ENCODE results near the gene EHD3. TPM values are rescaled to one million over a fixed set of nuclear protein-coding genes. Genes with fewer than 3 reads are reported as not detected.

EHD3 gene
- total and polyA plus RNA-seq, 2 of the 13 experiments (the other 11 are each of a cell fraction or from before 2014, with no cell fraction given) = 0.20 to 0.69 TPM

GRCh38 chr2:31270822-31271231 is 36.9 kb downstream of the EHD3 start (continued):
- TF ChIP-seq, protein P1, sequence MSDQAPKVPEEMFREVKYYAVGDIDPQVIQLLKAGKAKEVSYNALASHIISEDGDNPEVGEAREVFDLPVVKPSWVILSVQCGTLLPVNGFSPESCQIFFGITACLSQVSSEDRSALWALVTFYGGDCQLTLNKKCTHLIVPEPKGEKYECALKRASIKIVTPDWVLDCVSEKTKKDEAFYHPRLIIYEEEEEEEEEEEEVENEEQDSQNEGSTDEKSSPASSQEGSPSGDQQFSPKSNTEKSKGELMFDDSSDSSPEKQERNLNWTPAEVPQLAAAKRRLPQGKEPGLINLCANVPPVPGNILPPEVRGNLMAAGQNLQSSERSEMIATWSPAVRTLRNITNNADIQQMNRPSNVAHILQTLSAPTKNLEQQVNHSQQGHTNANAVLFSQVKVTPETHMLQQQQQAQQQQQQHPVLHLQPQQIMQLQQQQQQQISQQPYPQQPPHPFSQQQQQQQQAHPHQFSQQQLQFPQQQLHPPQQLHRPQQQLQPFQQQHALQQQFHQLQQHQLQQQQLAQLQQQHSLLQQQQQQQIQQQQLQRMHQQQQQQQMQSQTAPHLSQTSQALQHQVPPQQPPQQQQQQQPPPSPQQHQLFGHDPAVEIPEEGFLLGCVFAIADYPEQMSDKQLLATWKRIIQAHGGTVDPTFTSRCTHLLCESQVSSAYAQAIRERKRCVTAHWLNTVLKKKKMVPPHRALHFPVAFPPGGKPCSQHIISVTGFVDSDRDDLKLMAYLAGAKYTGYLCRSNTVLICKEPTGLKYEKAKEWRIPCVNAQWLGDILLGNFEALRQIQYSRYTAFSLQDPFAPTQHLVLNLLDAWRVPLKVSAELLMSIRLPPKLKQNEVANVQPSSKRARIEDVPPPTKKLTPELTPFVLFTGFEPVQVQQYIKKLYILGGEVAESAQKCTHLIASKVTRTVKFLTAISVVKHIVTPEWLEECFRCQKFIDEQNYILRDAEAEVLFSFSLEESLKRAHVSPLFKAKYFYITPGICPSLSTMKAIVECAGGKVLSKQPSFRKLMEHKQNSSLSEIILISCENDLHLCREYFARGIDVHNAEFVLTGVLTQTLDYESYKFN (CRISPR knock-in tag; conservative IDR thresholded peaks at IDR 0.05) = no peak
- no peak for TF ChIP-seq ZNF280B (CRISPR knock-in tag; IDR thresholded peaks at IDR 0.05; ENCODE audit: borderline replicate concordance)
- no peak for TF ChIP-seq ELF1 (CRISPR knock-in tag; IDR thresholded peaks at IDR 0.05)
- no peak for TF ChIP-seq ZMYM2 (CRISPR knock-in tag; IDR thresholded peaks at IDR 0.05)

- ATAC-seq = no peak
- no peak for FAIRE-seq
- Histone ChIP-seq H3K27me3 (ENCODE audit: control insufficient read depth in 1 of 2, insufficient read depth in 2 of 2, low read length in 2 of 2) (peaks cover 0 to 1% of the 10 kb centered on the region in 2 experiments; a peak in 2 of 5 replicates), H3K27ac (ENCODE audit: extremely low read length, insufficient read depth, low read length) (no peak overlapping the region), H3K79me2 (ENCODE audit: insufficient read depth, low read length) (no peaks in the 10 kb centered on the region), H3K4me2 (ENCODE audit: low read depth, low read length) (no peak overlapping the region), H3K9me3 (ENCODE audit: low read length) (no peaks in the 10 kb centered on the region), H3K4me3 (replicated peaks in 1 of 3; ENCODE audit: insufficient read depth in 1 of 3, low read depth in 2 of 3, low read length in 3 of 3) (no peak overlapping the region), H3K36me3 (replicated peaks in 1 of 2; ENCODE audit: control insufficient read depth in 1 of 2, insufficient read depth in 2 of 2, low read length in 2 of 2) (no peaks in the 10 kb centered on the region), H4K20me1 (ENCODE audit: insufficient read depth, low read length) (no peaks in the 10 kb centered on the region), H2AFZ (ENCODE audit: low read length) (no peak overlapping the region), H3K9ac (ENCODE audit: insufficient read depth, low read depth, low read length) (no peak overlapping the region), H3K4me1 (ENCODE audit: insufficient read depth, low read length) (no peaks in the 10 kb centered on the region)
- no peak for DNase-seq (ENCODE audit: low spot score)
- 31% methylated on average over 4 of the region's 4 CpGs for WGBS (ENCODE audit: low lambda C conversion rate)
- ChIA-PET POLR2A (no interaction called here), CTCF (ENCODE audit: low intra/inter-chr PET ratio, low total read pairs) (no interaction called here)
- intact Hi-C loops (cut with micrococcal nuclease; ENCODE audit: unreplicated experiment) (no loop called here), in situ Hi-C loops (cut with HindIII; ENCODE audit: extremely low pct_ligation_motif_present, low pct_unique_long_range_greater_than_20kb) (no loop called here)
- TF ChIP-seq ZFP36 (IDR thresholded peaks at IDR 0.05; ENCODE audit: borderline replicate concordance, low read depth, low read length, partially characterized antibody) = no peak
- TF ChIP-seq MTF1 (CRISPR knock-in tag; IDR thresholded peaks at IDR 0.05) = no peak
- TF ChIP-seq ZNF331 (CRISPR knock-in tag; IDR thresholded peaks at IDR 0.05) = no peak
- TF ChIP-seq JUN (CRISPR knock-in tag; IDR thresholded peaks at IDR 0.05) = no peak
- TF ChIP-seq ZNF143 (CRISPR knock-in tag; IDR thresholded peaks at IDR 0.05) = peak; percentile 26; the same call in 1 of the 2 replicates
- no peak for TF ChIP-seq SAP130 (CRISPR knock-in tag; IDR thresholded peaks at IDR 0.05; ENCODE audit: low read depth)
- no TSS peak for BruUV-seq (replicated peaks)
Observed at GRCh38 chr2:31271851-31272267, 37.9 kb downstream of the EHD3 start.

All from HepG2 (cell line).